T-helper 1 cell treated with Interleukin-12 subunit alpha and Interleukin-12 subunit beta and Interleukin-4 antibody, amounts not matched to agents 30 μg/mL and 1 μg/mL, for 36 hours (primary cell): Measurements from ENCODE around the gene HBG1.

Source experiments
- H3K27ac Mint-ChIP-seq: one replicate; pipeline ENCODE4 v1.8.0; 2021; ENCODE audit warnings: mild to moderate bottlenecking, mixed read lengths
- H3K27me3 Mint-ChIP-seq: one replicate; pipeline ENCODE4 v1.8.0; 2021; ENCODE audit warnings: low read depth, mixed read lengths
- H3K36me3 Mint-ChIP-seq: one replicate; pipeline ENCODE4 v1.8.0; 2021; ENCODE audit warnings: low read depth, mixed read lengths
- H3K4me1 Mint-ChIP-seq: one replicate; pipeline ENCODE4 v1.8.0; 2021; ENCODE audit warnings: low read depth, mixed read lengths
- H3K4me3 Mint-ChIP-seq: one replicate; pipeline ENCODE4 v1.8.0; 2021; ENCODE audit warnings: mild to moderate bottlenecking, moderate library complexity, mixed read lengths
- H3K9me3 Mint-ChIP-seq: one replicate; pipeline ENCODE4 v1.8.0; 2021; ENCODE audit warnings: mixed read lengths

HBG1 gene

GRCh38 chr11:5245155-5245554 lies 4.5 kb downstream of the HBG1 start:
- peaks cover 3% of the 10 kb centered on the region for H3K27me3 Mint-ChIP-seq
- no peak overlapping the region for H3K4me3 Mint-ChIP-seq
- no peaks in the 10 kb centered on the region for H3K4me1 Mint-ChIP-seq

GRCh38 chr11:5243816-5244180 lies 5.9 kb downstream of the HBG1 start:
- no peak overlapping the region for H3K27ac Mint-ChIP-seq
- no peaks in the 10 kb centered on the region for H3K4me1 Mint-ChIP-seq
- H3K9me3 Mint-ChIP-seq: no peaks in the 10 kb centered on the region
- H3K27me3 Mint-ChIP-seq: peaks cover 3% of the 10 kb centered on the region
- H3K4me3 Mint-ChIP-seq: no peak overlapping the region
- H3K36me3 Mint-ChIP-seq: no peaks in the 10 kb centered on the region

More at GRCh38 chr11:5245155-5245554, 4.5 kb downstream of the HBG1 start:
- Mint-ChIP-seq H3K36me3 (no peaks in the 10 kb centered on the region), H3K9me3 (no peaks in the 10 kb centered on the region), H3K27ac (no peak overlapping the region)

DNA sequence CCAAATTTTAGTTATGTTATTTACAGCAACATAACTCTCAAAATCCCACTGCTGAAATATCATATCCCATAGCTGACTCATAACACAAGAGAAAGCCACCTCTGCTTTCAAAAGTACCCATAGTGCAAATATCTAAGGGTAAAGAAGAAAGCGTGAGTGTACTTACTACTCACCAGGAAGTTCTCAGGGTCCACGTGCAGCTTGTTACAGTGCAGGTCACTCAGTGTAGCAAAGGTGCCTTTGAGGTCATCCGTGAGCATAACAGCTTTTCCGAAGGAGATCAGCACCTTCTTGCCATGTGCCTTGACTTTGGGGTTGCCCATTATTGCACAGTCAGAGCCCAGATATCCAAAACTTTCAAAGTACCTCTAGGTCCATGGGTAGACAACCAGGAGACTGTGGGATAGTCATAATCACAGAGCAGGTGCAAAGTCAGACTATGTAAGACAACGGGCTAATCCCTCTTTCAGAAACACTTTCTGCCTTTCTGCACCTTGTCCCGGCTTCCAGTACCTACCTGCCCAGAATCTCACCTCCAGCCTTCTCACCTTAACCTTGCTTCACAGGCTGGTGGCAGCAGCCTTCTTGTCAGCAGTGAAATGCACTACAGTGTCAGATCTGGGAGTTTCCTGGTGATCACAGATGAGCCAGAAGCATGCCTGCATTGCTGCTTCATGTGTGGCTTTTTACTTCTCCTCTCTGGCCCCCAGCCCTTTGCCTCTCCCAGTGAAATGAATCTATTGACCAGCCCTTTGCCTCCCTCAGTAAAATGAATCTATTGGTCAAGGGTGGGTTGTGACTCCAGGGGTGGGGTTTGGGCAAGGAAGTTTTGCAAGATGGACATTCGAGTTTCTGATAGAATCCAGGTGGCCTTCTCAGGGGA lies 6.5 kb downstream of the HBG1 start:
- H3K36me3 Mint-ChIP-seq: no peaks in the 10 kb centered on the region
- H3K9me3 Mint-ChIP-seq: no peaks in the 10 kb centered on the region
- no peak overlapping the region for H3K4me3 Mint-ChIP-seq
- no peaks in the 10 kb centered on the region for H3K4me1 Mint-ChIP-seq
- peaks cover 3% of the 10 kb centered on the region for H3K27me3 Mint-ChIP-seq
- no peak overlapping the region for H3K27ac Mint-ChIP-seq

DNA sequence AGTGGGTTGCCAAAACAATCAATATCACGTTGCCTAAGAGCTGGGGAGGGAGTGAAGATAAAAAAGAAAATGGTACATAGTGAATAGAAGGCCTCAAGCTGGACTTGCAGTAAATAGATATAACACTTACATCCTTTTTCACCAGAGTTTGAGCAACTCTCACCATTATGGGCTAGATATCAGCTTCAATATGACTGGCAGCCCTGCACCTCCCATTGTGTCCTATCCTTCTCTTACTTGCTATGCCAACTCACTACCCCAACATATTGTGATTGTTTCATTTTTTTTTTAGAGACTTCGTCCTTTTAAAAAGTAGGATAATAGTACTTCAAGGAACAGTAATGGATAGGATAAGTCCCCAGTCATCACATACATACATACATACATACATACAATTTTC lies 7.4 kb downstream of the HBG1 start:
- Mint-ChIP-seq H3K4me3 (no peak overlapping the region), H3K4me1 (no peaks in the 10 kb centered on the region), H3K27me3 (no peaks in the 10 kb centered on the region), H3K36me3 (no peaks in the 10 kb centered on the region), H3K9me3 (no peaks in the 10 kb centered on the region), H3K27ac (no peak overlapping the region)

DNA sequence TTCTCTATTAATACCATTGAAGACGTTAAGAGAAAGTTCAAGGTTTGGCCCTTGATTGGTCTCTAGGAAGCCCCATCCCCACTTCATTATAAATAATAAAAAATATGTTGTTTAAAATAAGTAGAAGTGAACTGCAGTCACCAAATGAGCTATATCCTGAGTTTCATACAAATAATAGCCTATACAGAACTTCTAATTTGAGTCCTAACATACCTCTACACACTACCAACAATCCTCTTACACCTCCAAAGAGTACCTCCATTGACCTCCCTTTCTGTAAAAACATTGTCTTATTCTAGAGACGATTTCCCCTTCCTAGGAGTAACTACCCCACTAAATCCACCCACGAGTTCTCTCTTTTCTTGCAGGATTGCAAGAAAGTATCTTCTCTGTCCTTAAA lies 8.2 kb downstream of the HBG1 start:
- Mint-ChIP-seq H3K4me1 (no peaks in the 10 kb centered on the region), H3K27me3 (no peaks in the 10 kb centered on the region), H3K27ac (no peak overlapping the region), H3K36me3 (no peaks in the 10 kb centered on the region), H3K9me3 (no peaks in the 10 kb centered on the region), H3K4me3 (no peak overlapping the region)

GRCh38 chr11:5240458-5240857 lies 9.2 kb downstream of the HBG1 start:
- Mint-ChIP-seq H3K36me3 (no peaks in the 10 kb centered on the region), H3K4me1 (no peaks in the 10 kb centered on the region), H3K9me3 (no peaks in the 10 kb centered on the region), H3K4me3 (no peak overlapping the region), H3K27ac (no peak overlapping the region), H3K27me3 (no peaks in the 10 kb centered on the region)

GRCh38 chr11:5240056-5240455 lies 9.6 kb downstream of the HBG1 start:
- H3K4me3 Mint-ChIP-seq: no peak overlapping the region
- H3K4me1 Mint-ChIP-seq: no peaks in the 10 kb centered on the region
- no peak overlapping the region for H3K27ac Mint-ChIP-seq
- no peaks in the 10 kb centered on the region for H3K36me3 Mint-ChIP-seq
- no peaks in the 10 kb centered on the region for H3K27me3 Mint-ChIP-seq
- H3K9me3 Mint-ChIP-seq: no peaks in the 10 kb centered on the region

DNA sequence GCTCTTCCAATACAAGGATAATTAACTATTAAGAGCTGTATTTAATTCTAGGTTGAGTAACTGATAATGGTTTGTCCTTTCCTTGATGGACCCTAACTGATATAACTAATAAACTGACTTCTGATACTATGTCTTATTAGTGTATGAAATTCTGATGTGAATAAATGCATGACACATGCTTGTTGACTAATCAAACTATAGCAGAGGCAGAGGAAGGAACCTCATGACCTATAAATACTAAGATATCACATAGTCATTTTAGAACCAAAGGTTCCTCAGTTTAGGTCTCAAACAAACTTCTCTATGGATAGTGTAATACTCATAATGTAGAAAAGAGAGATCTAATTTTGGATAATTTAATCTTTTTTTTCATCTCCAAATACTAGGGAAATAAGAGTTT lies 10.6 kb downstream of the HBG1 start:
- no peaks in the 10 kb centered on the region for H3K9me3 Mint-ChIP-seq
- H3K4me1 Mint-ChIP-seq: peaks cover 5% of the 10 kb centered on the region
- H3K27ac Mint-ChIP-seq: no peak overlapping the region
- no peak overlapping the region for H3K4me3 Mint-ChIP-seq
- no peaks in the 10 kb centered on the region for H3K36me3 Mint-ChIP-seq
- peaks cover 4% of the 10 kb centered on the region for H3K27me3 Mint-ChIP-seq

- no peaks in the 10 kb centered on the region for H3K36me3 Mint-ChIP-seq
- peaks cover 5% of the 10 kb centered on the region for H3K4me1 Mint-ChIP-seq
- no peak overlapping the region for H3K27ac Mint-ChIP-seq
- no peaks in the 10 kb centered on the region for H3K9me3 Mint-ChIP-seq
- no peak overlapping the region for H3K4me3 Mint-ChIP-seq
- peaks cover 4% of the 10 kb centered on the region for H3K27me3 Mint-ChIP-seq
Measured at GRCh38 chr11:5238486-5238885, 11.2 kb downstream of the HBG1 start.

- no peaks in the 10 kb centered on the region for H3K36me3 Mint-ChIP-seq
- H3K9me3 Mint-ChIP-seq: no peaks in the 10 kb centered on the region
- H3K4me3 Mint-ChIP-seq: no peak overlapping the region
- peaks cover 5% of the 10 kb centered on the region for H3K4me1 Mint-ChIP-seq
- H3K27me3 Mint-ChIP-seq: peaks cover 4% of the 10 kb centered on the region
- H3K27ac Mint-ChIP-seq: no peak overlapping the region
Measured at GRCh38 chr11:5237420-5237819, 12.2 kb downstream of the HBG1 start.

- Mint-ChIP-seq H3K27me3 (peaks cover 4% of the 10 kb centered on the region), H3K9me3 (no peaks in the 10 kb centered on the region), H3K36me3 (no peaks in the 10 kb centered on the region), H3K4me3 (no peak overlapping the region), H3K4me1 (peaks cover 5% of the 10 kb centered on the region), H3K27ac (no peak overlapping the region)
Measured at GRCh38 chr11:5235364-5236095, 14.1 kb downstream of the HBG1 start.

GRCh38 chr11:5234381-5234834 lies 15.2 kb downstream of the HBG1 start, which contains the start of gene HBD:
HBD (minus strand) TSS chr11:5234483; CDS start chr11:5234433, 50 bp downstream.
- Mint-ChIP-seq H3K27ac (no peak within 1 kb of the TSS), H3K27me3 (peaks cover 4% of the 10 kb centered on the region), H3K9me3 (no peaks in the 10 kb centered on the region), H3K36me3 (no peaks in the 10 kb centered on the region), H3K4me3 (no peak within 1 kb of the TSS), H3K4me1 (peaks cover 5% of the 10 kb centered on the region)

DNA sequence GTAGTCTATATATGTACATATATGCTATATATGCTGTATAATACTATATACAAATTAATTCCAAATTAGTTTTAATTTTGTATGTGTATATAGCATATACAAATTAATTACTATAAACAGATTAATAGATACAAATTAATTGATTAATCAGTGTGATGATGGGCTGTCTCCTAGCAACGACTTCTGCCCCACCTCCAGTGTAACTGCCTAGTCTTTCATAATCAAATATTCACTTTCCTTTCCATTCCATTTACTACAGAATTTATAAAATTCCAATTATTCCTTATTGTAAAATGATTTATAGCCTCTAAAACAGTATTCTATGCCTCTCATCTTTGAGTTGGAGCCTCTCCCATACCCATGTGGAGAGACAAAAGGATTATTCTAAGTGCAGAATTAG lies 16.4 kb downstream of the HBG1 start:
- Mint-ChIP-seq H3K4me3 (no peak overlapping the region), H3K36me3 (no peaks in the 10 kb centered on the region), H3K27me3 (peaks cover 4% of the 10 kb centered on the region), H3K27ac (no peak overlapping the region), H3K9me3 (no peaks in the 10 kb centered on the region), H3K4me1 (peaks cover 5% of the 10 kb centered on the region)

DNA sequence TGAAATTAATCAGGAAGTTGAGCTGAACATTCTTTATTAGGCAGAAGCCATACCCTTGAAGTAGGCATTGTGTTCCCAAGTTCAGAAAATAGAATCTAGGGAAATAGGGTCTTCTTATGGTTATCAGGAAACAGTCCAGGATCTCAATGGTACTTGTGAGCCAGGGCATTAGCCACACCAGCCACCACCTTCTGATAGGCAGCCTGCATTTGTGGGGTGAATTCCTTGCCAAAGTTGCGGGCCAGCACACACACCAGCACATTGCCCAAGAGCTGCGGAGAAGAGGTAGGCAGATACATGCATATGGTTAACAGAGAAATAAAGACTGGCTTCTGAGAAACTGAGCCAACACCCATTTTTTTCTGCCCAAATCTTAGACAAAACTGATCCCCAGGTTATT lies 16.8 kb downstream of the HBG1 start:
- no peak overlapping the region for H3K27ac Mint-ChIP-seq
- H3K4me1 Mint-ChIP-seq: peaks cover 5% of the 10 kb centered on the region
- no peak overlapping the region for H3K4me3 Mint-ChIP-seq
- peaks cover 4% of the 10 kb centered on the region for H3K27me3 Mint-ChIP-seq
- H3K36me3 Mint-ChIP-seq: no peaks in the 10 kb centered on the region
- no peaks in the 10 kb centered on the region for H3K9me3 Mint-ChIP-seq

DNA sequence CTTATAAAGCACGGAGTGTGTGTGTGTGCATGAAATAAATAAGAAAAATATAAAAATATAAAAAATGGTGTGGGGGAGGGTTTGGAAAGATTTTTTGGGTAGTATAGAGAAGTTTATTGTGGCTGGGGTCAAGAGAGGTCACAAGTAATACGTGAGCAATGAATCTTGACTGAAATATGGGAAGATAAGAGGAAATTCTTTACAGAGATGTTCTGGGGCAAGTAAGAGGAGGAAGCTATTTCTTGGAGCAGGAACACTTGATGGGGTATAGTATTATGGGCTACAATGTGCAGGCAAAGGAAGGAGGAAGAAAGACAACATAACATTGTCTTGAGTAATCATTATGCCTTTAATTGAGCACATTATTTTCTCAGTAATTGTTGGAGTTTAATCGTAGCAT lies 17.5 kb downstream of the HBG1 start:
- no peaks in the 10 kb centered on the region for H3K9me3 Mint-ChIP-seq
- H3K27ac Mint-ChIP-seq: no peak overlapping the region
- H3K27me3 Mint-ChIP-seq: peaks cover 4% of the 10 kb centered on the region
- H3K36me3 Mint-ChIP-seq: no peaks in the 10 kb centered on the region
- H3K4me3 Mint-ChIP-seq: no peak overlapping the region
- peaks cover 5% of the 10 kb centered on the region for H3K4me1 Mint-ChIP-seq
